ENCODE data around the gene MESP1.

GRCh38 chr15:89778861-89779260 is 27.8 kb upstream of the MESP1 start:
- TF ChIP-seq CTCF (IDR thresholded peaks at IDR 0.05) (no peak), EZH2 (IDR thresholded peaks at IDR 0.05) (no peak)

All from neural progenitor cell (in vitro differentiated cells).